Neural cell (in vitro differentiated cells): ENCODE results near the gene CTSH. TPM values are rescaled to one million over a fixed set of nuclear protein-coding genes. Genes with fewer than 3 reads are reported as not detected.

Experiments
- H2AFZ ChIP-seq: fragments of 200-600, 300-800 bp; sonication (generic), shearing (Covaris generic); 2 replicates; pipeline ENCODE4 v1.6.0; 2014; ENCODE audit warnings: low read depth, mild to moderate bottlenecking, antibody characterized with exemption, low read length, moderate library complexity
- H3F3A ChIP-seq: fragments of 200-600 bp; shearing (Covaris generic); 2 replicates; pipeline ENCODE4 v1.6.1; 2016; ENCODE audit warnings: mild to moderate bottlenecking, moderate library complexity, mixed read lengths, antibody characterized with exemption, low read length; ENCODE audit not compliant: insufficient read depth, poor library complexity, severe bottlenecking
- H3K27ac ChIP-seq: fragments of 200-600, 300-800 bp; sonication (generic), shearing (Covaris generic); 2 replicates; pipeline ENCODE4 v1.5.1; 2014; ENCODE audit warnings: mild to moderate bottlenecking, low read length, moderate library complexity
- H3K27me3 ChIP-seq: fragments of 300-800, 200-600 bp; sonication (generic), shearing (Covaris generic); 2 replicates; pipeline ENCODE4 v1.6.0; 2014; ENCODE audit warnings: mild to moderate bottlenecking, low read depth, low read length, moderate library complexity; ENCODE audit not compliant: insufficient read depth
- H3K36me3 ChIP-seq: fragments of 300-800, 200-600 bp; sonication (generic), shearing (Covaris generic); 2 replicates; pipeline ENCODE4 v1.5.1; 2014; ENCODE audit warnings: mild to moderate bottlenecking, antibody characterized with exemption, low read length, moderate library complexity; ENCODE audit not compliant: insufficient read depth
- H3K4me2 ChIP-seq: fragments of 300-800, 200-600 bp; sonication (generic), shearing (Covaris generic); 2 replicates; pipeline ENCODE4 v1.6.0; 2014; ENCODE audit warnings: mild to moderate bottlenecking, low read length
- H3K4me3 ChIP-seq: fragments of 300-800, 200-600 bp; sonication (generic), shearing (Covaris generic); 2 replicates; pipeline ENCODE4 v1.5.1; 2014; ENCODE audit warnings: mild to moderate bottlenecking, low read length, moderate library complexity
- H3K79me2 ChIP-seq: fragments of 200-600 bp; shearing (Covaris generic); replicated peaks from 2 replicates; pipeline ENCODE4 v1.6.0; 2014; ENCODE audit warnings: mild to moderate bottlenecking, low read length, moderate library complexity; ENCODE audit not compliant: insufficient read depth
- H3K9ac ChIP-seq: fragments of 300-800, 200-600 bp; sonication (generic), shearing (Covaris generic); 2 replicates; pipeline ENCODE4 v1.6.1; 2016; ENCODE audit warnings: mild to moderate bottlenecking, low read length, mixed read lengths
- H3K9me2 ChIP-seq: fragments of 200-600 bp; shearing (Covaris generic); 2 replicates; pipeline ENCODE4 v1.6.1; 2016; ENCODE audit warnings: mild to moderate bottlenecking, low read length, mixed read lengths; ENCODE audit not compliant: insufficient read depth
- H3K9me3 ChIP-seq: fragments of 200-600, 300-800 bp; sonication (generic), shearing (Covaris generic); 2 replicates; pipeline ENCODE4 v1.6.1; 2016; ENCODE audit warnings: mild to moderate bottlenecking, mixed run types, low read length, moderate library complexity, mixed read lengths
- H4K20me1 ChIP-seq: fragments of 200-600 bp; shearing (Covaris generic); 2 replicates; pipeline ENCODE4 v1.6.1; 2016; ENCODE audit warnings: mild to moderate bottlenecking, mixed run types; ENCODE audit not compliant: insufficient read depth
- EP300 ChIP-seq: fragments of 450-650 bp; conservative IDR thresholded peaks from 2 replicates; pipeline ENCODE4 v1.6.1; 2014; ENCODE audit warnings: antibody characterized with exemption, mild to moderate bottlenecking, moderate library complexity; ENCODE audit not compliant: poor library complexity, severe bottlenecking
- EZH2 ChIP-seq: fragments of 200-600, 300-800 bp; shearing (Covaris generic), sonication (generic); IDR thresholded peaks from 2 replicates; pipeline ENCODE4 v1.6.1; 2014; ENCODE audit warnings: antibody characterized with exemption, low read length, borderline replicate concordance, mild to moderate bottlenecking; ENCODE audit not compliant: insufficient read depth, poor library complexity, severe bottlenecking
- MXI1 ChIP-seq: fragments of 450-650 bp; conservative IDR thresholded peaks from 2 replicates; pipeline ENCODE4 v1.6.1; 2014; ENCODE audit warnings: antibody characterized with exemption, mild to moderate bottlenecking; ENCODE audit not compliant: poor library complexity, severe bottlenecking
- POLR2AphosphoS5 ChIP-seq: IDR thresholded peaks from 2 replicates; pipeline ENCODE4 v1.6.1; 2012
- RAD21 ChIP-seq: fragments of 450-650 bp; conservative IDR thresholded peaks from 2 replicates; pipeline ENCODE4 v1.6.1; 2014; ENCODE audit warnings: antibody characterized with exemption, mild to moderate bottlenecking, moderate library complexity
- SMC3 ChIP-seq: fragments of 450-650 bp; conservative IDR thresholded peaks from 2 replicates; pipeline ENCODE4 v1.6.1; 2014; ENCODE audit warnings: antibody characterized with exemption, mild to moderate bottlenecking, moderate library complexity; ENCODE audit not compliant: poor library complexity
- TAF1 ChIP-seq: IDR thresholded peaks from 2 replicates; pipeline ENCODE4 v1.6.1; 2012; ENCODE audit warnings: low read depth
- polyA plus RNA-seq: library from polyadenylated mRNA; depleted of rRNA; stranded (reverse); fragments of >200 nt; gene quantifications from 2 replicates; pipeline ENCODE4 v1.2.3, GENCODE V29; 2014
- TF ChIP-seq, protein P1 (sequence below): fragments of 450-650 bp; IDR thresholded peaks from 2 replicates; pipeline ENCODE4 v1.5.1; 2014; ENCODE audit warnings: antibody characterized with exemption, mild to moderate bottlenecking, moderate library complexity; ENCODE audit not compliant: poor library complexity, severe bottlenecking
- TF ChIP-seq, protein P2 (sequence below): IDR thresholded peaks from 2 replicates; pipeline ENCODE4 v1.6.1; 2012; ENCODE audit warnings: borderline replicate concordance

The CTSH gene
- polyA plus RNA-seq, 1 donor from 2014 or later: 3.3 TPM

DNA sequence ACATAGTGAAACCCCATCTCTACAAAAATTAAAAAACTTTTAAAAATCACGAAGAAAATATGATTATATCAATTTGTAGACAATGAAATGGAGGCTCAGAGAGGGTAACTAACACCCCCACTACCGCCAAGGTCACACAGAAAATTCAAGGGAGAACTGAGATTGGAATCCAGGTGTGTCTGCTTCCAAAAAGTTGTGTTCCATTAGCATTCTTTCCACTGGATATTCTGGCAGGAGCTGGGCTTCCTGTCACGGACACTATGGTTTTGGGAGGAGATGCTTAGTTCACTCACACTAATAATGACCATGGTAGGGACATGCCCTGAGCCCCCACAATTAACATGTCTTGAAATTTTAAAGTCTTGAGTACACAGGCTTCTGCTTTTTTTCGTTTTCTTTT is 28.8 kb downstream of the CTSH start:
- TF ChIP-seq TAF1 (no peak), POLR2AphosphoS5 (no peak), EP300 (no peak), EZH2 (no peak), RAD21 (no peak), MXI1 (no peak), SMC3 (no peak)
- TF ChIP-seq, protein P1, sequence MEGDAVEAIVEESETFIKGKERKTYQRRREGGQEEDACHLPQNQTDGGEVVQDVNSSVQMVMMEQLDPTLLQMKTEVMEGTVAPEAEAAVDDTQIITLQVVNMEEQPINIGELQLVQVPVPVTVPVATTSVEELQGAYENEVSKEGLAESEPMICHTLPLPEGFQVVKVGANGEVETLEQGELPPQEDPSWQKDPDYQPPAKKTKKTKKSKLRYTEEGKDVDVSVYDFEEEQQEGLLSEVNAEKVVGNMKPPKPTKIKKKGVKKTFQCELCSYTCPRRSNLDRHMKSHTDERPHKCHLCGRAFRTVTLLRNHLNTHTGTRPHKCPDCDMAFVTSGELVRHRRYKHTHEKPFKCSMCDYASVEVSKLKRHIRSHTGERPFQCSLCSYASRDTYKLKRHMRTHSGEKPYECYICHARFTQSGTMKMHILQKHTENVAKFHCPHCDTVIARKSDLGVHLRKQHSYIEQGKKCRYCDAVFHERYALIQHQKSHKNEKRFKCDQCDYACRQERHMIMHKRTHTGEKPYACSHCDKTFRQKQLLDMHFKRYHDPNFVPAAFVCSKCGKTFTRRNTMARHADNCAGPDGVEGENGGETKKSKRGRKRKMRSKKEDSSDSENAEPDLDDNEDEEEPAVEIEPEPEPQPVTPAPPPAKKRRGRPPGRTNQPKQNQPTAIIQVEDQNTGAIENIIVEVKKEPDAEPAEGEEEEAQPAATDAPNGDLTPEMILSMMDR: no peak
- TF ChIP-seq, protein P2, sequence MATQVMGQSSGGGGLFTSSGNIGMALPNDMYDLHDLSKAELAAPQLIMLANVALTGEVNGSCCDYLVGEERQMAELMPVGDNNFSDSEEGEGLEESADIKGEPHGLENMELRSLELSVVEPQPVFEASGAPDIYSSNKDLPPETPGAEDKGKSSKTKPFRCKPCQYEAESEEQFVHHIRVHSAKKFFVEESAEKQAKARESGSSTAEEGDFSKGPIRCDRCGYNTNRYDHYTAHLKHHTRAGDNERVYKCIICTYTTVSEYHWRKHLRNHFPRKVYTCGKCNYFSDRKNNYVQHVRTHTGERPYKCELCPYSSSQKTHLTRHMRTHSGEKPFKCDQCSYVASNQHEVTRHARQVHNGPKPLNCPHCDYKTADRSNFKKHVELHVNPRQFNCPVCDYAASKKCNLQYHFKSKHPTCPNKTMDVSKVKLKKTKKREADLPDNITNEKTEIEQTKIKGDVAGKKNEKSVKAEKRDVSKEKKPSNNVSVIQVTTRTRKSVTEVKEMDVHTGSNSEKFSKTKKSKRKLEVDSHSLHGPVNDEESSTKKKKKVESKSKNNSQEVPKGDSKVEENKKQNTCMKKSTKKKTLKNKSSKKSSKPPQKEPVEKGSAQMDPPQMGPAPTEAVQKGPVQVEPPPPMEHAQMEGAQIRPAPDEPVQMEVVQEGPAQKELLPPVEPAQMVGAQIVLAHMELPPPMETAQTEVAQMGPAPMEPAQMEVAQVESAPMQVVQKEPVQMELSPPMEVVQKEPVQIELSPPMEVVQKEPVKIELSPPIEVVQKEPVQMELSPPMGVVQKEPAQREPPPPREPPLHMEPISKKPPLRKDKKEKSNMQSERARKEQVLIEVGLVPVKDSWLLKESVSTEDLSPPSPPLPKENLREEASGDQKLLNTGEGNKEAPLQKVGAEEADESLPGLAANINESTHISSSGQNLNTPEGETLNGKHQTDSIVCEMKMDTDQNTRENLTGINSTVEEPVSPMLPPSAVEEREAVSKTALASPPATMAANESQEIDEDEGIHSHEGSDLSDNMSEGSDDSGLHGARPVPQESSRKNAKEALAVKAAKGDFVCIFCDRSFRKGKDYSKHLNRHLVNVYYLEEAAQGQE: no peak
- Histone ChIP-seq H3K36me3 (no peaks in the 10 kb centered on the region), H3K9ac (no peak overlapping the region), H3K4me3 (no peak overlapping the region), H3K4me2 (no peak overlapping the region), H3K9me2 (no peaks in the 10 kb centered on the region), H3K27me3 (no peaks in the 10 kb centered on the region), H3F3A (no peaks in the 10 kb centered on the region), H2AFZ (no peak overlapping the region), H4K20me1 (no peaks in the 10 kb centered on the region), H3K27ac (no peak overlapping the region), H3K79me2 (no peaks in the 10 kb centered on the region), H3K9me3 (no peaks in the 10 kb centered on the region)

DNA sequence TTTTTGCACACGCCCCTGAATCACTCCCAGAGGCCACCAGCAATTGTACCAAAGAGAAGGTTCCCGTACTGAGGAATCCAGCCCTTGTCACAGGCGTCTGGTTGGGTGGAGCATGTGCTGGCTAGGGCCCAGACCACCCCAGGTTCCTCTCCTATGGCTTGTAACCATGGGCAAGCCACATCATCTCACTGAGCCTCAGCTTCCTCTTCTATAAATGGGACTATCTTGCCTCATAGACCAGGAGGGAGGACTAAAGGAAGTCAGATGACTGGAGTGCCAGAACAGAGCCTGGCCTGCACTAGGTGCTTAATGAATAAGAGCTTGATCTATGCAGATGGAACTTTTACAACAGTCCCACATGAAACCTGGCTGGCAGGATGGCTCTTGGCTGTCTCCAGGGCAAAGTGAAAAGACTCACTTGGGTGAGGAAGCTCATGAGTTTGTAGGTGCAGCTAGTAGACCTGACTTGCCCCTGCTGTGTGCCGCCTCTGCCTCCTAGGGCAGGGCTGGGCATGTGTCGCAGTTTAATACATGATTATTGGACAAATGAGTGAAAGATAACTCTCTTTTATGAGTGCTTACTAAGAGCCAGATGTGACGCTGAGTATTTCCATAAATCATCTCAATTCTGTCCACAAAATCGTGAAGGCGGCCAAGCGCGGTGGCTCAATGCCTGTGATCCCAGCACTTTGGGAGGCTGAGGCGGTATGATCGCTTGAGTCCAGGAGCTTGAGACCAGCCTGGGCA is 29.3 kb downstream of the CTSH start:
- no peaks in the 10 kb centered on the region for H3K9me3 ChIP-seq
- no peaks in the 10 kb centered on the region for H3K79me2 ChIP-seq
- TF ChIP-seq SMC3: no peak
- TF ChIP-seq, protein P2: no peak
- no peak for TF ChIP-seq TAF1
- TF ChIP-seq EP300: no peak
- TF ChIP-seq EZH2: no peak
- no peak for TF ChIP-seq POLR2AphosphoS5
- TF ChIP-seq MXI1: no peak
- H2AFZ ChIP-seq: no peak overlapping the region
- no peaks in the 10 kb centered on the region for H3K9me2 ChIP-seq
- no peak overlapping the region for H3K4me2 ChIP-seq
- H3K36me3 ChIP-seq: no peaks in the 10 kb centered on the region
- H4K20me1 ChIP-seq: peaks cover under 1% of the 10 kb centered on the region
- H3K27me3 ChIP-seq: no peaks in the 10 kb centered on the region
- no peak overlapping the region for H3K27ac ChIP-seq
- no peak overlapping the region for H3K9ac ChIP-seq
- H3F3A ChIP-seq: no peaks in the 10 kb centered on the region
- no peak overlapping the region for H3K4me3 ChIP-seq
